HCT116 (cell line): Measurements from ENCODE around the gene PAM16.

Experiments used
- CTCF ChIP-seq, 3 experiments: fragments of 200-600 bp in 1 of 3; sonication (generic) in 1 of 3; IDR thresholded peaks in 2 of 3; conservative IDR thresholded peaks in 1 of 3; 2 replicates each; pipeline ENCODE4 v1.5.1; 2012 to 2017; ENCODE audit warnings: low read depth in 2 of 3, low read length in 2 of 3, antibody characterized with exemption in 1 of 3, borderline replicate concordance in 1 of 3, control low read depth in 1 of 3, mild to moderate bottlenecking in 1 of 3, mixed read lengths in 1 of 3, mixed run types in 1 of 3, moderate library complexity in 1 of 3; ENCODE audit not compliant: insufficient read depth in 1 of 3
- MAX ChIP-seq: IDR thresholded peaks from 2 replicates; pipeline ENCODE4 v1.6.1; 2012

GRCh38 chr16:4291699-4292098 is 59.4 kb downstream of the PAM16 start:
- no peak for TF ChIP-seq CTCF (IDR thresholded peaks at IDR 0.05 in 2 of 3, conservative IDR thresholded peaks at IDR 0.05 in 1 of 3; ENCODE audit: borderline replicate concordance in 1 of 3, insufficient read depth in 1 of 3, low read depth in 2 of 3, low read length in 2 of 3)
- TF ChIP-seq MAX: no peak
